Sigmoid colon (tissue), 4 donors: ENCODE data around the gene NLGN3.

Experiments
- CTCF ChIP-seq, 4 experiments: fragments of 450-650 bp in 3 of 4; fragments of 200-600 bp in 1 of 4; IDR thresholded peaks; one replicate each; pipeline ENCODE4 v1.5.1; 2016 to 2019; ENCODE audit warnings: antibody characterized with exemption in 4 of 4, mild to moderate bottlenecking in 3 of 4, moderate library complexity in 2 of 4
- EP300 ChIP-seq, 4 donors: sonication (generic); formaldehyde crosslinking; IDR thresholded peaks; one replicate each; pipeline ENCODE4 v1.6.1; 2017; ENCODE audit warnings: antibody characterized with exemption in 4 of 4
- POLR2A ChIP-seq, 2 donors: fragments of 450-650 bp; IDR thresholded peaks; one replicate each; pipeline ENCODE4 v1.6.1; 2016; ENCODE audit warnings: antibody characterized with exemption in 2 of 2, mild to moderate bottlenecking in 2 of 2, moderate library complexity in 2 of 2
- POLR2AphosphoS5 ChIP-seq, 4 donors: sonication (generic); formaldehyde crosslinking; IDR thresholded peaks; one replicate each; pipeline ENCODE4 v1.6.1; 2017; ENCODE audit warnings: antibody characterized with exemption in 4 of 4

GRCh38 chrX:71216485-71216884 is 71.8 kb downstream of the NLGN3 start:
- TF ChIP-seq POLR2A (IDR thresholded peaks at IDR 0.05) (no peak), CTCF (IDR thresholded peaks at IDR 0.05) (no peak), POLR2AphosphoS5 (IDR thresholded peaks at IDR 0.05) (no peak), EP300 (IDR thresholded peaks at IDR 0.05) (no peak)
